Progenitor cell of endocrine pancreas (in vitro differentiated cells): ENCODE data around the gene SLC41A3. TPM values are rescaled to one million over a fixed set of nuclear protein-coding genes. Genes with fewer than 3 reads are reported as not detected.

ENCODE experiments used
- DNase-seq: peaks from one replicate; pipeline ENCODE4 v3.0.0; 2021; ENCODE audit warnings: low spot score; ENCODE audit not compliant: unreplicated experiment
- H3K27ac Mint-ChIP-seq: 2 replicates; pipeline ENCODE4 v1.8.0; 2021; ENCODE audit warnings: mild to moderate bottlenecking, moderate library complexity, mixed read lengths
- H3K27me3 Mint-ChIP-seq: 2 replicates; pipeline ENCODE4 v1.8.0; 2021; ENCODE audit warnings: mixed read lengths
- H3K36me3 Mint-ChIP-seq: 2 replicates; pipeline ENCODE4 v1.8.0; 2022; ENCODE audit warnings: mixed read lengths; ENCODE audit not compliant: insufficient read depth
- H3K4me1 Mint-ChIP-seq: 2 replicates; pipeline ENCODE4 v1.8.0; 2021; ENCODE audit warnings: low read depth, mixed read lengths
- H3K4me3 Mint-ChIP-seq: 2 replicates; pipeline ENCODE4 v1.8.0; 2021; ENCODE audit warnings: low read depth, mild to moderate bottlenecking, moderate library complexity, mixed read lengths
- H3K9me3 Mint-ChIP-seq: 2 replicates; pipeline ENCODE4 v1.8.0; 2021; ENCODE audit warnings: low read depth, mixed read lengths
- total RNA-seq: library from RNA; stranded (reverse); gene quantifications from 2 replicates; pipeline ENCODE4 v1.2.1, GENCODE V29; 2021
- TF ChIP-seq, protein P1 (sequence below): fragments of 200-600 bp; sonication (generic); IDR thresholded peaks from one replicate; pipeline ENCODE4 v1.5.0; 2021; ENCODE audit warnings: antibody characterized with exemption, mild to moderate bottlenecking; ENCODE audit not compliant: unreplicated experiment

The SLC41A3 gene
- total RNA-seq, 1 donor from 2014 or later = 62.4 TPM

DNA sequence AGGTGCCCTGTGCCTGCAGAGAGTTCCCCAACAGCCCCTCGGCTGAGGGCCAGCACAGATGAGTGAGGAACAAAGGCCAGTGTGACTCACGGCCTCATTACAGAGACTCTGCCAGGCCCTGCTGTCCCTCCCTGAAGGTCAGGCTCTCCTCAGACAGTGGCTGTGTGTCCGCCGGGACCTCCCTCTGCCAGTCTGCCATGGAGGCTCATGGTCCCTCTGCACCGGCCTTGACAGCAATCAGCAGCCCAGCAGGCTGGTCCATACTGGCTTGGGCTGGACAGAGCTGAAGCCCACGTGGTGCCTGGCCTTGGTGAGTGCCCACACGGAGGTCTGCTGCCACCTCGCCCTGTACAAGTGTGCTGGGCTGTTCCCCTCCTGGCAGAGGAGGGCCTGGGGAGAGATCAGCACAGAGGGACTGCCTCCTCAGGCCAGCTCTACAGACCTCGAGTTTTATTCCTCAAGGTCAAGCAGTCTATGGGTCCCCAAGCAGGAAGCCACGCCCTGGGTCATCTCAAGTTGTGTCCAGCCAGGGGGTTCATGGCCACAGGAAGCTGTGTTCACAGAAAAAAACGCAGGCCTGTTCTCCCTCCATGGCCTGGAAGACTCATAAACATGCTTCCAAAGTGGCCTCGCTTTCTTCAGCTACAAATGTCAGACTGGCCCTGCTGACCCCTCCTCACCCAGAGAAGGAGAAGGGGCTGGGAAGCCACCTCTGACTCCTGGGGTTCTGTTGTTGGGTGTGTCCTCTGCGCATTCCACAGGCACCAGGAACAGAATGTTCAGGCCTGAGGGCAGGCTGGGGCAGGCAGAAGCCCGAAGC, 27.0 kb downstream of the SLC41A3 start:
- H3K27ac Mint-ChIP-seq = peak overlapping the region; percentile 57
- peaks cover 6% of the 10 kb centered on the region for H3K4me1 Mint-ChIP-seq
- H3K27me3 Mint-ChIP-seq = no peaks in the 10 kb centered on the region
- H3K4me3 Mint-ChIP-seq = no peak overlapping the region
- no peak for DNase-seq
- TF ChIP-seq, protein P1, sequence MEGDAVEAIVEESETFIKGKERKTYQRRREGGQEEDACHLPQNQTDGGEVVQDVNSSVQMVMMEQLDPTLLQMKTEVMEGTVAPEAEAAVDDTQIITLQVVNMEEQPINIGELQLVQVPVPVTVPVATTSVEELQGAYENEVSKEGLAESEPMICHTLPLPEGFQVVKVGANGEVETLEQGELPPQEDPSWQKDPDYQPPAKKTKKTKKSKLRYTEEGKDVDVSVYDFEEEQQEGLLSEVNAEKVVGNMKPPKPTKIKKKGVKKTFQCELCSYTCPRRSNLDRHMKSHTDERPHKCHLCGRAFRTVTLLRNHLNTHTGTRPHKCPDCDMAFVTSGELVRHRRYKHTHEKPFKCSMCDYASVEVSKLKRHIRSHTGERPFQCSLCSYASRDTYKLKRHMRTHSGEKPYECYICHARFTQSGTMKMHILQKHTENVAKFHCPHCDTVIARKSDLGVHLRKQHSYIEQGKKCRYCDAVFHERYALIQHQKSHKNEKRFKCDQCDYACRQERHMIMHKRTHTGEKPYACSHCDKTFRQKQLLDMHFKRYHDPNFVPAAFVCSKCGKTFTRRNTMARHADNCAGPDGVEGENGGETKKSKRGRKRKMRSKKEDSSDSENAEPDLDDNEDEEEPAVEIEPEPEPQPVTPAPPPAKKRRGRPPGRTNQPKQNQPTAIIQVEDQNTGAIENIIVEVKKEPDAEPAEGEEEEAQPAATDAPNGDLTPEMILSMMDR = no peak
- H3K9me3 Mint-ChIP-seq = no peaks in the 10 kb centered on the region
- peaks cover 6% of the 10 kb centered on the region for H3K36me3 Mint-ChIP-seq

DNA sequence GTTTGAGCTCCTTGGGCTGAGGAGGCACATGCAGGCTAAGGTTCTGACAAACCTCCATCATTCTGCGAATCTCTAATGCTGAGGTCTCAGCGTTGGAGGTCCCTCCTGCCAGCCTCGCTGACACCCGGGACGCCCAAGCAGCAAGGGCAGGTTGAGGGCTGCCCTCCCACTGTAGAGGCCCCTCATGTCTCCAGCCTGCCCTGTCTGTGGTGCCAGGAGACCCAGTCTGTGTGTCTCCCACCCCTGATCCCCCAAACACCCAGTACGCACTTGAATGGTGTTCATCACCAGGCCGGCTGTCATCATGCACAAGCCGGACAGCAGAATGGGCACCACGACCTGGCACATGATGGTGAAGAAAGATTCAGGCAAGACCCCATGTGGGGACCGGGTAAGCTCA, 27.8 kb downstream of the SLC41A3 start:
- Mint-ChIP-seq H3K27ac (no peak overlapping the region), H3K36me3 (peaks cover 6% of the 10 kb centered on the region), H3K4me1 (peaks cover 6% of the 10 kb centered on the region), H3K9me3 (no peaks in the 10 kb centered on the region), H3K27me3 (no peaks in the 10 kb centered on the region), H3K4me3 (no peak overlapping the region)
- TF ChIP-seq, protein P1 = no peak
- DNase-seq = no peak

DNA sequence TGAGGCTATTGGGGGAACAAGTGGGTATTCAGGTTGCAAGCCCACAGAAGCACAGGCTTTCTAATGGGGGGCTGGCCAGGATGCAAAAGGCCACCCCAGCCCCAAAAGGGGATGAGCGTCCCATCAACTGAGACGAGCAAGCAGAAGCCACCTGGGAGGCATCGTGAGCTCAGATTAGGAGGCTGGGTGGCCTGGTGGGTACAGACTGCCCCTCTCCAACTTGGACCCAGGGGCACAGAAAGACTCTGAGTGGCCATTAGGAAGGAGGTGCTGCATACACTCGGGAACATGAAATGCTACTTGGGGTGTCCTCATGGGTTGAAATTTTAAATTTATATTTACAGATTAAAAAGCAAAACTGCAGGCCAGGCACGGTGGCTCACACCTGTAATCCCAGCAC, 29.1 kb downstream of the SLC41A3 start:
- no peak for DNase-seq
- Mint-ChIP-seq H3K4me3 (no peak overlapping the region), H3K4me1 (peaks cover 6% of the 10 kb centered on the region), H3K27ac (no peak overlapping the region), H3K36me3 (peaks cover 8% of the 10 kb centered on the region), H3K27me3 (no peaks in the 10 kb centered on the region), H3K9me3 (no peaks in the 10 kb centered on the region)
- TF ChIP-seq, protein P1 = no peak

DNA sequence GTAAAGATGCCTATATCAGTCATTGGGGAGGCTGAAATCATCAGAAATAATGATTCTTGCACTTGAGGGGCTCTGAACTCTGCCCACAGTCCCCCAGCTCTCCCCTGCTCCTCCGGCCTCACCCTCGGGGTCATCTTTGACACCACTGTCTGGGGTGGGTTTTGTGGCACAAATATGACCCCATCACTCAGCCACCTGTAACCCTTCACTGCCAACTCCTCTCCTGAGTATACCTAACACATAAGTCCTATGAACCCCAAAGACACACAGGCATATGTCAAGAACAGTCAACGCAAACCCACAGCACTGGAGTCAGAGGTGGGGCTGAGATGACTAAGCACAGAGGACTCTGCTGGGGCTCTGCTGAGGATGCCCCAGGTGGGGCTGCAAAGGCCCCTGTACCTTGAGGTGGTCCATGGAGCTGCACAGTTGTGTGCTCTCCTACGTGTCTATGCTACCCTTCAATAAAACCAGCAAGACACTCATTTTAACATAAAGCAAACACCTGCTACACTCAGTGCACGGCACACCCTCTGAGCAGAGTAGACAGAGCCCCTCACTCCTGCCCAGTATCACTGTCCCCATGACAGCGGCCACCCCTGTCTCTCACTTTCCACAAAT, 29.9 kb downstream of the SLC41A3 start:
- Mint-ChIP-seq H3K4me1 (peaks cover 6% of the 10 kb centered on the region), H3K27ac (peak overlapping the region; percentile 26), H3K9me3 (no peaks in the 10 kb centered on the region), H3K27me3 (no peaks in the 10 kb centered on the region), H3K36me3 (peaks cover 7% of the 10 kb centered on the region), H3K4me3 (no peak overlapping the region)
- no peak for DNase-seq
- TF ChIP-seq, protein P1 = no peak

DNA sequence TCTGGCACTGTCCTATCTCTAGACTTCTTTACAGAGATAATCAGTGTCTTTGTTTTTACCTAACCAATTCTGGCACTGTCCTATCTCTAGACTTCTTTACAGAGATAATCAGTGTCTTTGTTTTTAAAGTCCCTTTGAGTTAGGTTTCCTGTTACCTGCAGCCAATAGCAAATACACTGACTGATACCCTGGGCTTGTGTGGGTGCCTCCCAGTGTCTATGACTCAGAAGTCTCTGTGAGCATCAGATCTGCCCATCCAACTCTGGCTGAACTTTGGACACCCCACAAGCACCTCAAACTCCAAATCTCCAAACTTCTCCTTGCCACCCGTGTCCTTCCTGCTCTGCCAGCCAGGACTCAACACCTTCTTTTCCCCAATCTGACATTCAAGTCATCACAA, 30.4 kb downstream of the SLC41A3 start:
- Mint-ChIP-seq H3K4me3 (no peak overlapping the region), H3K9me3 (no peaks in the 10 kb centered on the region), H3K27me3 (no peaks in the 10 kb centered on the region), H3K36me3 (peaks cover 9% of the 10 kb centered on the region), H3K4me1 (peaks cover 6% of the 10 kb centered on the region), H3K27ac (no peak overlapping the region)
- TF ChIP-seq, protein P1 = no peak
- DNase-seq = no peak
